HG03457 (cell line): ENCODE results near the gene MACF1.

Experiments used
- ATAC-seq: cut with Tn5 transposase; IDR thresholded peaks from one replicate; pipeline ENCODE4 v1.9.1; 2021; ENCODE audit warnings: moderate number of reproducible peaks; ENCODE audit not compliant: unreplicated experiment

The MACF1 gene

DNA sequence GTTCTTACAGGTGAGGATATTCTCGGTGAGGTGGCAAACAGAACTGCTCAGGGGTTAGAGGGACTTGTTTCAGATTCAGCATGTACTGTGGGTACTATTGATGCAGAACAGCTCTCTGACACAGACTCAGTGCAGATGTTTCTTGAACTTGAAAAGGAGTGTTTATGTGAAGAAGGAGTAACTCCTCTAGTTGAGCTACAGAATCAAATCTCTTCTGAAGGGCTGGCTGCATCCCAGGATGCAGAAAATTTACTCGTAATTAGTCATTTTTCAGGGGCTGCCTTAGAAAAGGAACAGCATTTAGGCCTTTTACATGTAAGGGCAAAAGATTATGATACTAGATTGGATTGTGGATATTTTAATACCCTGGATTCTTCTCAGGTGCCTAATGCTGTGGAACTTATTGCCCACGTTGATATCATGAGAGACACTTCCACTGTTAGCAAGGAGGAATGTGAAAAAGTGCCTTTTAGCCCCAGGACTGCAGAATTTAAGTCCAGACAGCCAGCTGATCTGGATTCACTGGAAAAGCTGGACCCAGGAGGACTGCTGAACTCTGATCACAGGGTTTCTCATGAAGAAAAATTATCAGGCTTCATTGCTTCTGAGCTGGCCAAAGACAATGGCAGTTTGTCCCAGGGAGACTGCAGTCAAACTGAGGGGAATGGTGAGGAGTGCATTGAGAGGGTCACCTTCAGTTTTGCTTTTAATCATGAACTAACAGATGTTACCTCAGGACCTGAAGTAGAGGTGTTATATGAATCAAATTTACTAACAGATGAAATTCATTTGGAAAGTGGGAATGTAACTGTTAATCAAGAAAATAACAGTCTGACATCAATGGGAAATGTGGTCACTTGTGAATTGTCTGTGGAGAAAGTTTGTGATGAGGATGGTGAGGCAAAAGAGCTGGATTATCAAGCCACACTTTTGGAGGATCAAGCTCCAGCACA, 207.3 kb downstream of the MACF1 start:
- no peak for ATAC-seq

DNA sequence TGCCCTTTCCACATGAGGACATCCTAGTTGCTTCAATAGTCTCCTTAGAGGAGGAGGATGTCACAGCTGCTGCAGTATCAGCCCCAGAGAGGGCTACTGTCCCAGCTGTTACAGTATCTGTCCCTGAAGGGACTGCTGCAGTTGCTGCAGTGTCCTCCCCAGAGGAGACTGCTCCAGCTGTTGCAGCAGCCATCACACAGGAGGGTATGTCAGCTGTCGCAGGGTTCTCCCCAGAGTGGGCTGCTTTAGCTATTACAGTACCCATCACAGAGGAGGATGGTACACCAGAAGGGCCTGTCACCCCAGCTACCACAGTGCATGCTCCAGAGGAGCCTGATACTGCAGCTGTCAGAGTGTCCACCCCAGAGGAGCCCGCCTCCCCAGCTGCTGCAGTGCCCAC, 208.4 kb downstream of the MACF1 start:
- no peak for ATAC-seq

DNA sequence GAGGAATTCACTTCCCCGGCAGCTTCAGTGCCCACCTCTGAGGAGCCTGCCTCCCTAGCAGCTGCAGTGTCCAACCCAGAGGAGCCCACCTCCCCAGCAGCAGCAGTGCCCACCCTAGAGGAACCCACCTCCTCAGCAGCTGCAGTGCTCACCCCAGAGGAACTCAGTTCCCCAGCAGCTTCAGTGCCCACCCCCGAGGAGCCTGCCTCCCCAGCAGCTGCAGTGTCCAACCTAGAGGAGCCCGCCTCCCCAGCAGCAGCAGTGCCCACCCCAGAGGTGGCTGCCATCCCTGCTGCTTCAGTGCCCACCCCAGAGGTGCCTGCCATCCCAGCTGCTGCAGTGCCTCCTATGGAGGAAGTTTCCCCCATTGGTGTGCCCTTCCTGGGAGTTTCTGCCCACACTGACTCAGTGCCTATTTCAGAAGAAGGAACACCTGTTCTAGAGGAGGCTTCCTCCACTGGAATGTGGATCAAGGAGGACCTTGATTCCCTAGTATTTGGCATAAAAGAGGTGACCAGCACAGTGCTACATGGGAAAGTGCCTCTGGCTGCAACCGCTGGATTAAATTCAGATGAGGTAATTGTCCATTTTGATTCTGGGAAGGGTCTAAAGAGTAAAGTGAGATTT, 209.5 kb downstream of the MACF1 start:
- ATAC-seq = no peak

DNA sequence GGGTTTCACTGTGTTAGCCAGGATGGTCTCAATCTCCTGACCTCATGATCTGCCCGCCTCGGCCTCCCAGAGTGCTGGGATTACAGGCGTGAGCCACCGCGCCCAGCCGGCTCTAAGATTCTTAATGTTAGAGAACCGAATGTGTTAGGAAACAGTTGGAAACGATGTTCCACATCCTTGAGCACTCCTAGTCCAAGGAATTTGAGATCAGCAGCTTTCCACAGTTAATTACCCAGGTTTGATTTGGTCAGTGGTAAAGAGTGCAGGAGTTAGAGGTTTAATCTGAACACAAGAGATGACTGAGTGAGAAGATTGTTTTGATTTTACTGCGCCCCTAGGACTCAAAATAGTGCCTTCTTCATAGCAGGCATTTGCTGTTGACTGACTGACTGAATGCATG, 211.1 kb downstream of the MACF1 start:
- ATAC-seq = no peak

DNA sequence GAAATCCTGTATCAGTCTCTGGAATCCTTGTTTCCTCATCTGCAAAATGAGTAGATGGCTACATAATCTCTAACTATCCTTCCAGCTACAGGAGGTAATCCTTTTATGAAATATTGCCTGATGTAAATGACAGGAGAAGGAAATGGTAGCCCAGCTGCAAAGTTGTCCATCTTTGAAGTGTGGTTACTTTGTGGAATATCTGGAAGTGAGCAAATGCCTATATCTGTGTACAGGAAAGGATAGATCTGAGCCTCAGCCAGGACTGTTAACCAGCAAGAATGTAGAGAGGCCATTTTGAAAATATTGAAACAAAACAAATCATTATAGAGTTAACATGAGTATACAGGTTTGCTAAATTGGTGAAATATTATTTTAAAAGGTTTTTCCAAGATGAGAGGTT, 212.1 kb downstream of the MACF1 start:
- no peak for ATAC-seq

DNA sequence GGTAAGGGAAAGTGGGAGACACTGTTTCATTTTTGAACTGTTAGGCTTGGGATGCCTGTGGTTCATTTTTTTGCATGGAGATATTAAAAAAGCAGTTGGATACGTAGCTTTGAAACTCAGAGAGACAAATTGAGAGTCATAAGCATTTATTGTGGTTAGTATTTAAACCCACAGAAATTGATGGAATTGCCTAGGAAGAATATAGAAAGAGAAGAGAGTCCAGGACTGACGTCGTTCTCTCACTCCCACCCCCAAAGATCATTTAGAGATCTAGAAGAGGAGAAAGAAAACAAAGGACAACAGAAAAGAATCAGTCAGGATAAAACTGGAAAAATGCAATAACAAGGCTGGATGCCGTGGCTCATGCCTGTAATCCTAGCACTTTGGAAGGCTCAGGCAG, 213.7 kb downstream of the MACF1 start:
- ATAC-seq = no peak

DNA sequence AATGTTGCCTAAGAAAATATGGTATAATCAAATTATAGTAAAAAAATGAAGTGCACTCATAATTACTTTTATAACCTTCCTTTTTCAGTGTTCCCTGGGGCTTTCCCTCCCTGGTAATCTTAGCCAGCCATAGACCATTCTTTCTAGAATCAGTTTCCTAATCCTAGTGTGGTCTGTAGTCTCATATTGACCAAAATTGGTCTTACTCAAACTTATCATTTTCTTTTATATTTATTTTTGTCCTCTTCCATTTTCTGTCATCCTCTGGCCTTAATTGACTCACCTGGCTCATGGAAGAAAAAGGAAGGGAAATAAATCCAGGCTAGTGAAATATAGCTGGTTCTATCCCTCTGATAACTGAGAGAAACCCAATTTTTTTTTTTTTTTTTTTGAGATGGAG, 216.0 kb downstream of the MACF1 start:
- ATAC-seq = no peak

DNA sequence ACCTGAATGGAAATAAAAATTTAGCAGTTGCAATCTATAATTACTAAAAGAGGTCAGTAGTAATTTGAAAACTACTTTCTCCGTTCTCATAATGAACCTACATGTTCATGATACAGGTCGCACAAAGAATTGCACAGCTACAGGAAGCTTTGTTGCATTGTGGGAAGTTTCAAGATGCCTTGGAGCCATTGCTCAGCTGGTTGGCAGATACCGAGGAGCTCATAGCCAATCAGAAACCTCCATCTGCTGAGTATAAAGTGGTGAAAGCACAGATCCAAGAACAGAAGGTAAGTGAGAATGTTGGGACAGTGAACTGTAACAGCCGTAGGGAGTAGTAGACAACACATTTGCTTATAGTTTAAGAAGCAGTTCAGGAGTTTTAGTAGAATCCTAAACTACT, 218.1 kb downstream of the MACF1 start:
- no peak for ATAC-seq

DNA sequence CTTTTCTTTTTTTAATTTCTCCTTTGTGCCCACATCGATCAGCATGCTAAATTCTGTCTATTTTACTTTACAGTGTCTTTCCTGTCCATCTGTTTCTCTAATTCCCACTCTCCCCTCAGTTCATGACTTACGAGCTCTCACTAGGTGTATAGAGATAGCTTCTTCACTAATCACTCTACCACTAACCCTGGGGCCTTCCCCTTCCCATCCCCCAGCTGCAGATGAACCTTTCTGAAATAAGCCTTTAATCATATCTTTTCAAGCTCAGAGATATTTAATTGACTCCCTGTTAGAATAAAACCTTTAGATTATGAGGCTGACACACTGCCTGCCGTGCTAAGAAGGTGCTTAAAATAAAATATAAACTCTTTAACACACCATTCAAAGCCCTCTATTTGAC, 220.7 kb downstream of the MACF1 start:
- no peak for ATAC-seq

DNA sequence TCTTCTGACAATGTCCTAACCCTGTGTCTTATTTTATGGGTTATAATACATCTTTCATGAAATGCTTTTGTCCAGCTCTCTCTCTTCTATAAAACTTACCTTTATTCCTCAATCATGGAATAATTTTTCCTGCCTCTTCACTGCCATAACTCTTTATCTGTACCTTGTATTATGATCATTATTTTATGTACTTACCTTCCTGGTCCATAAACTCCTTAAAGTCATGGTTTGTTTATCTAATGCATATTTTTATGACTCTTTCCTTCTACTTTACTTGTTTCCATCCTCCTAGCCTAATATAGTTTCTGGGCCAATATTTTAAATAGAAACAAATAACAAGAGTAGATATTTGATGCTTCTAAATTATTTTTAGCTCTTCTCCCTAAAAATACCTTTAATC, 221.1 kb downstream of the MACF1 start:
- no peak for ATAC-seq

DNA sequence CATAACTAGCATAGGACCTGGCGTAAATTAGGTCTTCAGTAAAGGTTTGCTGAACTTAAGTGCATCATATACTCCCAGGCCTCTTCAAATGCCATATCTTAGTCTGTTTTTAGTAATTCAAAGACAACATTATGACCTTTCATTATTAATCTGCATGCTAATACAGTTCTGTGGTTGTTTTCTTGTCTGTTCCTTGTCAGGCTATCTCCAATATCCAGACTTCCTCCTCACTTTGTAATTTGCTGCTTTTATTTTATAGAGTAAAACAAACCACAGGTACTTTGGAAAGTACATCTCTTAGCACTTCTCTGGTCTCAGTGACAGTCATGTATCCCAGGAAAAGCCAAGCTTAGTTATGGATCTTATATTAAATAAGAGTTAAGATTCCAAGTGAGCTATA, 221.9 kb downstream of the MACF1 start:
- no peak for ATAC-seq

DNA sequence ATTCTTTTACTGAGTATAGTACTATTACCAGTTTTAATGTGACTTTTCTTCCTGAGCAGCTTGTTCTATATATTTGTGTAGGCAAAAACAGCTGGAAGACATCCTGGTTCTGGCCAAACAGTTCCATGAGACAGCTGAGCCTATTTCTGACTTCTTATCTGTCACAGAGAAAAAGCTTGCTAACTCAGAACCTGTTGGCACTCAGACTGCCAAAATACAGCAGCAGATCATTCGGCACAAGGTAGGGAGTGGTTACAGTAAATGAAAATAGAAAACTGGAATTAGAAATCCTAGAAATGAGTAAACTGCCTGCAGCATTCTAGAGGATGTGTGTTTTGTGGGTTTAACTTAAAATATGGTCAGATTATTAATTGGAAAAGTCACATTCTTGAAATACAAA, 222.9 kb downstream of the MACF1 start:
- no peak for ATAC-seq

DNA sequence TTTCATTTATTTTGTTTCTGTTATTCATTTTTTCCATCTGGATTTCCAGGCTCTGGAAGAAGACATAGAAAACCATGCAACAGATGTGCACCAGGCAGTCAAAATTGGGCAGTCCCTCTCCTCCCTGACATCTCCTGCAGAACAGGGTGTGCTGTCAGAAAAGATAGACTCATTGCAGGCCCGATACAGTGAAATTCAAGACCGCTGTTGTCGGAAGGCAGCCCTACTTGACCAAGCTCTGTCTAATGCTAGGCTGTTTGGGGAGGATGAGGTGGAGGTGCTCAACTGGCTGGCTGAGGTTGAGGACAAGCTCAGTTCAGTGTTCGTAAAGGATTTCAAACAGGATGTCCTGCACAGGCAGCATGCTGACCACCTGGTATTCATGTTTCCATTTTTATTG, 223.4 kb downstream of the MACF1 start:
- no peak for ATAC-seq

DNA sequence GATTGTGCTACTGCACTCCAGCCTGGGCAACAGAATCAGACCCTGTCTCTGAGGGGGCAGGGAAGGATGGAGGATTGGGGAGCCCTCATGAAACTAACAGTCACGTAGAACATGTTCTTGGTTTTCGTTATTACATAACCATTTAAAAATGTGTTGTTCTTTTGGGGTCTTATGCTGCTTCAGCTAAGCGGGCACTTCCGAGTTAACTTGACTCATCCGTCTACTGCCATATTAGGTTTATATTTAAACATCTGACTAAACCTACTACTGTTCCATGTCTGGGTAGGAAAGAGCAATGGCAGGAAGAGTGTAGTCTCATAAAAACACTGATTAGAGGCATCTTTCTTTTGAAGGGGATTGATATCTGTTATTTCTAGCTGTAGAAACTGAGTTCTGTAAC, 227.4 kb downstream of the MACF1 start:
- no peak for ATAC-seq

DNA sequence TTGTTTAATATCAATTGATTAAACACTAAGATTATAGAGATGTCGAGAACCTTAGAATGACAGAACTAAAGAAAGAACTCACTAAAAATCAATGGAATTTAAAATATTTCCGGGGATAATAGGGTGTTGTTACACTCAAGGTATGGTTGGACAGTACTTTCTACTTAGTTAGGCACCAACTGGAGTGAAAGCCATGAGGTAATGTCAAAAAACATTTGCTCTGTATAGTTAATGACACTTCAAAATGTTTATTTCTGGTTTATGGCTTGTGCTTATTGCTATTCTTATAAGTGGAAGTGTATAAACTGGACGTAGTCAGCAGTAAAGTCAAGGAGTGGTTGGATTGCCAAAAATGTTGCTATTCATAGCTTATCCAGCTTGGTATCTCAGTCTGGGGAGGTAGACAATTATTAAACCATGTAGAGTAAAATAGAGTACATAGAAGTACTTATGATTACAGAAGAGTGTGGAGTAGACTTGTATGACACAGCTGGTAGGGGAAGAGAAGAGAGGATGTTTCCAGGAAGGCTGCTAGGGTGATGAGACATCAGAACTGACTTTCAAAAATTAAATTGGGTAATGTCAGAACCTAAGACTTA, 230.4 kb downstream of the MACF1 start:
- ATAC-seq = no peak

DNA sequence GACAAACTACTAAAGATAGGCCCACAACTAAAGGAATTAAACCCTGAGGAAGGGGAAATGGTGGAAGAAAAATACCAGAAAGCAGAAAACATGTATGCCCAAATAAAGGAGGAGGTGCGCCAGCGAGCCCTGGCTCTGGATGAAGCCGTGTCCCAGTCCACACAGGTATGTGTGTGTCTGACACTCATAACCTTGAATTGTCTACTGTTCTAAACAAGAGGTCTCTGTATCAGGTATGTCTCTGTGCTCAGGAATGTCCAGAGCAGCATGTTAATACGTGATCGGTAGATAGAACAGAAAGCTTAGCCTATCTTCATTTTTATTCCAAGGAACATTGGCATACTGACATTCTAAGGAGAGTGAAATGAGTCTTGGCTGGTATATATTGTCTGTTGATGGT, 231.1 kb downstream of the MACF1 start:
- ATAC-seq = no peak

DNA sequence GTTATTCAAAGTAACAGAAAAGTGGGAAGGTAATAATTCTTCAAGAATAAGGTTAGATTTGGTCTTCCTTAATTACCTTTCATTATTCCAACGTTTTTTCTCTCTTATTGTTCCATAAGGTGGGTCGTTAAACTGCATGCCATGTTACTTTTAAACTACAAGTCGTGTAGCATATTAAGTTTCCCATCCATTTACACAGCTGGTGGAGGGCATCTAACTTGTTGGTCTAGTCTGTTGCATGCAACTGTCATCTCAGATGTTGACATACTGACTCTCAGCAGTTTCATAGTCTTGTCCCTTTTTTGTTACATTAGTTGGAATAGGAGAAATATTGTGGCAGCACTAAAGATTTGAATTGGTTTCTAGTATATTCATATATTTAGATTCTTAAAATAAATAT, 232.3 kb downstream of the MACF1 start:
- ATAC-seq = no peak

DNA sequence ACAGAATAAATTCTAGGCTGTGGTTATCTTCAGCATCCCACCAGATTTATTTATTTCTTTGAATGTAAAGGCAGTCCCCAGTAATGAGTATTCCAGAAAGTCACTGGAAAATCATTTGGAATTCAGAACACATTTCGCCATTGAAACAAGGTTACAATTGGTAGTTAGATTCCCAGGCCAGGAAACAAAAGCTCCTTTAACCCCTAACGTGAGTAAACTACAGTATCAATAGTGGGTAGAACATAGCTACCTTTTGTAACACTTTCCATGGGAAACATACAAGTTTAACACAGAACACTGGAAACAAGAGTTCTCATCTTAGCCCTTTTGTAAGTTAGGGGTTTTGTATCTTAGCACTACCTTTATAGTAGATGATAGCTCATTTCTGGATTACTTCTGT, 233.5 kb downstream of the MACF1 start:
- ATAC-seq = no peak

DNA sequence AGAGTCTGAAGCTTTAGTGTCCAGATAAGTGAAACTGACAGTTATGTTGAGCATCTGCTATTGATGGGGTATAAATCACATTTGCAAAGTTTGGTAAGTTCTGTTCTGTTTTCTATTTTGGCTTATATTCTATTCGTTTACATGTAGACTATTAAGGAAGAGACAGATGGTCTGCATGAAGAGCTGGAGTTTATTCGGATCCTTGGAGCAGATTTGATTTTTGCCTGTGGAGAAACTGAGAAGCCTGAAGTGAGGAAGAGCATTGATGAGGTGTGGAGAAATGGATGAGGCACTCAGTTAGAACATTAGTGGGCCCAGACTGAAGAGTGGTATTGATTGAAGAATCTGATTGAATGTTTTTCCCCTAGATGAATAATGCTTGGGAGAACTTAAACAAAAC, 236.4 kb downstream of the MACF1 start:
- ATAC-seq = no peak

DNA sequence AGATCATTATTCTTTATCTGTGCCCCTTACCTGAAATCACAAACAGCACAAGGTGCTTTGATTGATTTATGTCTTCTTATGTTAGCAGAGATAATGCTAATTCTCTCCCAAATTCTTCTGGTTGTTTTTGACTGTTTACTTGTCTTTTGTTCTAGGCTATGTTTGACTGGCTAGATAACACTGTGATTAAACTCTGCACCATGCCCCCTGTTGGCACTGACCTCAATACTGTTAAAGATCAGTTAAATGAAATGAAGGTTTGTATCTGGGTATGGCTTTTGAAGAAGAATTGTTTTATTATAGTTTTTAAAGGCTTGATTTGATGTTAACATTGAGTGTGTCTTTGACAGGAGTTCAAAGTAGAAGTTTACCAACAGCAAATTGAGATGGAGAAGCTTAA, 237.3 kb downstream of the MACF1 start:
- ATAC-seq = no peak

DNA sequence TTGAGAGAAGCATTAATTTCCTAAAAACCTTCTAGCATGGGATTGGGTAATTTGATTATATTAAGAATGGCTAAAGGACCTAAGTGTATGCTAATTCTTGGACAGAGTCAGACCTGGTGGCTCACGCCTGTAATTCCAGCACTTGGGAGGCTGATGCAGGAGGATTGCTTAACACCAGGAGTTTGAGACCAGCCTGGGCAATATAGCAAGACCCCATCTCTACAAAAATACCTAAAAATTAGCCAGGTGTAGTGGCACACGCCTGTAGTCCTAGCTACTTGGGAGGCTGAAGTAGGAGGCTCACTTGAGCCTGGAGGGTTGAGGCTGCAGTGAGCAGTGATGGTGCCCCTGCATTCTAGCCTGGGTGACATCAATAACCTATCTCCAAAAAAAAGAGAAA, 241.1 kb downstream of the MACF1 start:
- ATAC-seq = no peak

DNA sequence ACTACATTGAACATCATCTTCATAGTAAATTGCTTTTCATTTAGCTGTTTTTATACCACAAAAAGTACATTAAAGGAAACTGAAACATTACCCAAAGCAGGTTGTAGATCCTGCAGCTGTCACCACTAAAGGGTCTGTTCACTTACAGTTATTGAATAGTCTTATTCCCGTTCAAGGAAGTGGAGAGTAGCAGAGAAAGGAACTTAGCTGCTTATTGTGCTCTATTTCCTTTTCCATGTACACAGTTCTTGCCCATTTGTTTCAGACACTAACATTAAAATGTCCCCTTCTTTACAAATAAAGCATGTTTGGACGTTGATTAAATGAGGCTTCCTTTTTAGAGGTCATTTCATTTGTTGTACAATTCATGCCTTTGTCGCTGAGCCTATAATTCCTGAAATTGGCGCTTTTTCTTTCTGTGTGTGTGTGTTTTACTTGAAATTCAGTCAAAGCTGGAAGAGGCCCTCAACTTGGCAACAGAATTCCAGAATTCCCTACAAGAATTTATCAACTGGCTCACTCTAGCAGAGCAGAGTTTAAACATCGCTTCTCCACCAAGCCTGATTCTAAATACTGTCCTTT, 242.6 kb downstream of the MACF1 start:
- no peak for ATAC-seq
